Vagina (tissue), 2 donors: ENCODE results near the gene ZNF521.

Experiments used
- POLR2A ChIP-seq, 2 donors: fragments of 450-650 bp; IDR thresholded peaks; one replicate each; pipeline ENCODE4 v1.6.1; 2017; ENCODE audit warnings: antibody characterized with exemption in 2 of 2, mild to moderate bottlenecking in 2 of 2, moderate library complexity in 2 of 2
- POLR2AphosphoS5 ChIP-seq, 2 donors: sonication (generic); formaldehyde crosslinking; IDR thresholded peaks; one replicate each; pipeline ENCODE4 v1.9.0; 2017; ENCODE audit warnings: antibody characterized with exemption in 2 of 2, mild to moderate bottlenecking in 2 of 2, low read depth in 1 of 2; ENCODE audit not compliant: insufficient read depth in 1 of 2
- TF ChIP-seq, protein P1 (sequence below), 3 experiments: fragments of 450-650 bp in 2 of 3; fragments of 200-600 bp in 1 of 3; sonication (generic) in 1 of 3; IDR thresholded peaks; one replicate each; pipeline ENCODE4 v1.5.1; 2017 to 2019; ENCODE audit warnings: antibody characterized with exemption in 3 of 3, mild to moderate bottlenecking in 2 of 3, moderate library complexity in 2 of 3

DNA sequence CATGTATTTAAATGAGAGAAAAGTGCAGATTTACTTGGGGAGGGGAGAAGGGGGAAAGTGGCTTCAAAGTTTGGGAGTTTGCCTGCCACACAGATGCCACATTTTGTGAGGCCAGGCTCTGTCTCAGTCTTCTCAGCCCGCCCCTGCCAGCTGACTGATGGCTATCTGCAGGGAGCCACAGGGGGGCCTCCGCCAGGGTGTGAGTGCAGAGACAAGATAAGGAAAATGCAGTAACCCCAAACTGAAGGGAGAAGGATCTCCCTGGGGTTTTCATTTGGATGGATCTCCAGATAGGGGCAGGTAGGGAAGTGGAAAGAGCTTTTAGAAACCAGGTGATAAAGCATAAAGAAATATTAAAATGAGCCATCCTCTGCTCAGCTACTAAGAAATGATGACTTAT, 128.8 kb downstream of the ZNF521 start:
- TF ChIP-seq POLR2A (IDR thresholded peaks at IDR 0.05) (no peak), POLR2AphosphoS5 (IDR thresholded peaks at IDR 0.05; ENCODE audit: insufficient read depth in 1 of 2, low read depth in 1 of 2) (no peak)
- TF ChIP-seq, protein P1, sequence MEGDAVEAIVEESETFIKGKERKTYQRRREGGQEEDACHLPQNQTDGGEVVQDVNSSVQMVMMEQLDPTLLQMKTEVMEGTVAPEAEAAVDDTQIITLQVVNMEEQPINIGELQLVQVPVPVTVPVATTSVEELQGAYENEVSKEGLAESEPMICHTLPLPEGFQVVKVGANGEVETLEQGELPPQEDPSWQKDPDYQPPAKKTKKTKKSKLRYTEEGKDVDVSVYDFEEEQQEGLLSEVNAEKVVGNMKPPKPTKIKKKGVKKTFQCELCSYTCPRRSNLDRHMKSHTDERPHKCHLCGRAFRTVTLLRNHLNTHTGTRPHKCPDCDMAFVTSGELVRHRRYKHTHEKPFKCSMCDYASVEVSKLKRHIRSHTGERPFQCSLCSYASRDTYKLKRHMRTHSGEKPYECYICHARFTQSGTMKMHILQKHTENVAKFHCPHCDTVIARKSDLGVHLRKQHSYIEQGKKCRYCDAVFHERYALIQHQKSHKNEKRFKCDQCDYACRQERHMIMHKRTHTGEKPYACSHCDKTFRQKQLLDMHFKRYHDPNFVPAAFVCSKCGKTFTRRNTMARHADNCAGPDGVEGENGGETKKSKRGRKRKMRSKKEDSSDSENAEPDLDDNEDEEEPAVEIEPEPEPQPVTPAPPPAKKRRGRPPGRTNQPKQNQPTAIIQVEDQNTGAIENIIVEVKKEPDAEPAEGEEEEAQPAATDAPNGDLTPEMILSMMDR (IDR thresholded peaks at IDR 0.05), result no peak
